IPS-18c (cell line): ENCODE data around the gene MAZ.
A peak's percentile ranks its signal among the peaks of the same experiment; 100 is the strongest.
"Not testable (repeated sequence)": the region's sequence is repeated elsewhere in the genome, so short reads cannot be mapped to it uniquely, and the experiment has no call there.

ENCODE experiments used
- H3K4me3 ChIP-seq: 2 replicates; pipeline ENCODE4 v1.7.0; 2013; ENCODE audit warnings: low read depth, mild to moderate bottlenecking, low read length, moderate library complexity; ENCODE audit not compliant: insufficient read depth
- H3K9me3 ChIP-seq: one replicate; pipeline ENCODE4 v1.6.1; 2013; ENCODE audit warnings: mild to moderate bottlenecking, low read length, moderate library complexity; ENCODE audit not compliant: control insufficient read depth, insufficient read depth

MAZ gene

GRCh38 chr16:29777576-29778350, 28.6 kb upstream of the MAZ start, which contains the start of gene ZG16:
Gene ZG16 (plus strand): TSS chr16:29778256. CDS start chr16:29779267, 1,011 bp downstream.
- H3K9me3 ChIP-seq = no peaks in the 10 kb centered on the region
- no peak within 1 kb of the TSS for H3K4me3 ChIP-seq

GRCh38 chr16:29779474-29779873, 26.9 kb upstream of the MAZ start:
- H3K4me3 ChIP-seq = no peak overlapping the region
- no peaks in the 10 kb centered on the region for H3K9me3 ChIP-seq

GRCh38 chr16:29783094-29783953, 23.0 kb upstream of the MAZ start:
- not testable (repeated sequence) for H3K9me3 ChIP-seq, H3K4me3 ChIP-seq

- no peak overlapping the region for H3K4me3 ChIP-seq
- no peaks in the 10 kb centered on the region for H3K9me3 ChIP-seq
Measured at GRCh38 chr16:29784157-29784556, 22.2 kb upstream of the MAZ start.

- H3K9me3 ChIP-seq = no peaks in the 10 kb centered on the region
- peak overlapping the region; percentile 17; the same call in 1 of the 2 replicates for H3K4me3 ChIP-seq
Measured at GRCh38 chr16:29784901-29785500, 21.3 kb upstream of the MAZ start.

- not testable (repeated sequence) for H3K4me3 ChIP-seq, H3K9me3 ChIP-seq
Measured at GRCh38 chr16:29787155-29787554, 19.2 kb upstream of the MAZ start.

- H3K9me3 ChIP-seq = no peaks in the 10 kb centered on the region
- peak overlapping the region; percentile 77 for H3K4me3 ChIP-seq
Measured at GRCh38 chr16:29789775-29790182, 16.6 kb upstream of the MAZ start.

- H3K9me3 ChIP-seq = no peaks in the 10 kb centered on the region
- H3K4me3 ChIP-seq = peak within 1 kb of the TSS; percentile 86
Measured at GRCh38 chr16:29790183-29790948, 16.0 kb upstream of the MAZ start, which contains the start of gene KIF22. Gene KIF22 (plus strand): TSS chr16:29790751. CDS start chr16:29790760, 9 bp downstream.

- no peaks in the 10 kb centered on the region for H3K9me3 ChIP-seq
- peak overlapping the region; percentile 86 for H3K4me3 ChIP-seq
Measured at GRCh38 chr16:29790949-29791844, 15.1 kb upstream of the MAZ start.

- Histone ChIP-seq H3K9me3 (no peaks in the 10 kb centered on the region), H3K4me3 (peak overlapping the region; percentile 86)
Measured at GRCh38 chr16:29791845-29792807, 14.2 kb upstream of the MAZ start.

- H3K9me3 ChIP-seq, H3K4me3 ChIP-seq: not testable (repeated sequence)
Measured at GRCh38 chr16:29793153-29793552, 13.2 kb upstream of the MAZ start.

GRCh38 chr16:29794231-29794710, 12.1 kb upstream of the MAZ start:
- no peaks in the 10 kb centered on the region for H3K9me3 ChIP-seq
- H3K4me3 ChIP-seq = no peak overlapping the region

GRCh38 chr16:29802416-29802935, 3.9 kb upstream of the MAZ start:
- no peak overlapping the region; the same call in 1 of the 2 replicates for H3K4me3 ChIP-seq
- H3K9me3 ChIP-seq = no peaks in the 10 kb centered on the region

GRCh38 chr16:29804020-29804419, 2.3 kb upstream of the MAZ start:
- Histone ChIP-seq H3K4me3 (no peak overlapping the region), H3K9me3 (no peaks in the 10 kb centered on the region)
